GM19455 (cell line): ENCODE measurements around the gene NCOA5.
"Not testable (repeated sequence)": the region's sequence is repeated elsewhere in the genome, so short reads cannot be mapped to it uniquely, and the experiment has no call there.

Source experiments
- ATAC-seq: cut with Tn5 transposase; IDR thresholded peaks from one replicate; pipeline ENCODE4 v1.9.1; 2021; ENCODE audit not compliant: unreplicated experiment

NCOA5 gene

GRCh38 chr20:46093531-46093930, 3.8 kb upstream of the NCOA5 start:
- ATAC-seq: no peak

GRCh38 chr20:46091622-46092535, 2.1 kb upstream of the NCOA5 start:
- ATAC-seq: not testable (repeated sequence)

- ATAC-seq: peak; percentile 44
Measured at GRCh38 chr20:46089167-46089416, 670 bp downstream of the NCOA5 start.

GRCh38 chr20:46088409-46089166, 1.2 kb downstream of the NCOA5 start:
- ATAC-seq: no peak

GRCh38 chr20:46087161-46087560, 2.6 kb downstream of the NCOA5 start:
- no peak for ATAC-seq

- no peak for ATAC-seq
Measured at GRCh38 chr20:46085179-46085851, 4.4 kb downstream of the NCOA5 start.

- ATAC-seq: no peak
Measured at GRCh38 chr20:46084805-46085178, 5.0 kb downstream of the NCOA5 start.

- no peak for ATAC-seq
Measured at GRCh38 chr20:46083531-46084061, 6.2 kb downstream of the NCOA5 start.

- no peak for ATAC-seq
Measured at GRCh38 chr20:46083101-46083500, 6.7 kb downstream of the NCOA5 start.

- ATAC-seq: no peak
Measured at GRCh38 chr20:46081074-46081473, 8.7 kb downstream of the NCOA5 start.

GRCh38 chr20:46078954-46079353, 10.8 kb downstream of the NCOA5 start:
- no peak for ATAC-seq

GRCh38 chr20:46077642-46078305, 12.0 kb downstream of the NCOA5 start:
- ATAC-seq: no peak

GRCh38 chr20:46076806-46077205, 13.0 kb downstream of the NCOA5 start:
- no peak for ATAC-seq

- no peak for ATAC-seq
Measured at GRCh38 chr20:46074006-46074405, 15.8 kb downstream of the NCOA5 start.

- no peak for ATAC-seq
Measured at GRCh38 chr20:46073443-46073842, 16.3 kb downstream of the NCOA5 start.

- ATAC-seq: no peak
Measured at GRCh38 chr20:46073024-46073423, 16.7 kb downstream of the NCOA5 start.

- ATAC-seq: no peak
Measured at GRCh38 chr20:46071573-46071972, 18.2 kb downstream of the NCOA5 start.

- ATAC-seq: no peak
Measured at GRCh38 chr20:46070215-46070900, 19.4 kb downstream of the NCOA5 start.

GRCh38 chr20:46065691-46066090, 24.1 kb downstream of the NCOA5 start:
- ATAC-seq: no peak

GRCh38 chr20:46065006-46065405, 24.8 kb downstream of the NCOA5 start:
- ATAC-seq: no peak
